Fibroblast of mammary gland (primary cell): Measurements from ENCODE around the gene FCHSD2.

ENCODE experiments used
- DNase-seq: peaks from one replicate; pipeline ENCODE4 v3.0.0-alpha.2; 2010; ENCODE audit warnings: low read depth
- H3K4me3 ChIP-seq: 2 replicates; pipeline ENCODE4 v1.5.1; 2011; ENCODE audit warnings: low read depth, mild to moderate bottlenecking, low read length, moderate library complexity; ENCODE audit not compliant: control insufficient read depth
- CTCF ChIP-seq: conservative IDR thresholded peaks from 2 replicates; pipeline ENCODE4 v1.5.1; 2011; ENCODE audit warnings: low read depth, low read length, inconsistent platforms; ENCODE audit not compliant: control insufficient read depth, insufficient read depth

The FCHSD2 gene

GRCh38 chr11:73143126-73143838 is 1.2 kb upstream of the FCHSD2 start:
- TF ChIP-seq CTCF = no peak
- peak overlapping the region; percentile 90 for H3K4me3 ChIP-seq
- DNase-seq = no peak

GRCh38 chr11:73141309-73142127 is 600 bp downstream of the FCHSD2 start:
- H3K4me3 ChIP-seq = peak overlapping the region; percentile 90
- no peak for TF ChIP-seq CTCF
- peak; percentile 55 for DNase-seq

GRCh38 chr11:73141031-73141308 is 1.1 kb downstream of the FCHSD2 start:
- peak overlapping the region; percentile 90 for H3K4me3 ChIP-seq
- no peak for TF ChIP-seq CTCF
- DNase-seq = peak; percentile 14

GRCh38 chr11:73140213-73141030 is 1.7 kb downstream of the FCHSD2 start:
- no peak for TF ChIP-seq CTCF
- H3K4me3 ChIP-seq = peak overlapping the region; percentile 90
- DNase-seq = peak; percentile 27

- H3K4me3 ChIP-seq = peak overlapping the region; percentile 90
- TF ChIP-seq CTCF = no peak
- DNase-seq = peak; percentile 35
Observed at GRCh38 chr11:73139476-73140198, 2.5 kb downstream of the FCHSD2 start.

- TF ChIP-seq CTCF = no peak
- no peak overlapping the region for H3K4me3 ChIP-seq
- DNase-seq = no peak
Observed at GRCh38 chr11:73137944-73138274, 4.2 kb downstream of the FCHSD2 start.
